IMR-90 (cell line): ENCODE results near the gene SLC16A1. TPM values are rescaled to one million over a fixed set of nuclear protein-coding genes. Genes with fewer than 3 reads are reported as not detected.
"Not testable (repeated sequence)": the region's sequence is repeated elsewhere in the genome, so short reads cannot be mapped to it uniquely, and the experiment has no call there.

Source experiments
- ATAC-seq: fragments of 200-7000 bp; cut with Tn5 transposase; 2 replicates; pipeline ENCODE4 v1.9.1; 2020; ENCODE audit warnings: low read depth, mild to moderate bottlenecking, moderate library complexity
- BruUV-seq: library from RNA; stranded (reverse); fragments of 400-500 nt; replicated peaks from 2 replicates; lab custom pipeline; 2021; lab: Mats Ljungman, UMichigan
- CTCF ChIA-PET: fragments of 300-600 bp; formaldehyde crosslinking; extraction: SDS; loops from one replicate; lab custom pipeline; 2021; ENCODE audit warnings: antibody characterized with exemption; lab: Yijun Ruan, JAX
- POLR2A ChIA-PET: fragments of 300-600 bp; sonication (Branson Sonifier 250); formaldehyde crosslinking; loops from one replicate; lab custom pipeline; 2022; ENCODE audit warnings: antibody characterized with exemption; ENCODE audit not compliant: unreplicated experiment; lab: Charles Lee
- DNase-seq: peaks from one replicate; pipeline ENCODE4 v3.0.0; 2013
- H2AFZ ChIP-seq: replicated peaks from 2 replicates; pipeline ENCODE3; 2013; ENCODE audit warnings: low read length, mild to moderate bottlenecking; ENCODE audit not compliant: poor library complexity
- H2AK5ac ChIP-seq: 2 replicates; pipeline ENCODE4 v1.6.1; 2013; ENCODE audit warnings: low read depth, low read length, inconsistent platforms
- H2AK9ac ChIP-seq: replicated peaks from 2 replicates; pipeline ENCODE3; 2013; ENCODE audit warnings: mild to moderate bottlenecking, low read depth, low read length, moderate library complexity; ENCODE audit not compliant: poor library complexity
- H2BK120ac ChIP-seq: 2 replicates; pipeline ENCODE4 v1.6.1; 2013; ENCODE audit warnings: low read depth, low read length, inconsistent platforms
- H2BK15ac ChIP-seq: 3 replicates; pipeline ENCODE4 v1.6.1; 2013; ENCODE audit warnings: low read depth, low read length, inconsistent platforms
- H2BK20ac ChIP-seq: 2 replicates; pipeline ENCODE4 v1.6.1; 2013; ENCODE audit warnings: low read depth, mild to moderate bottlenecking, inconsistent platforms, low read length, moderate library complexity
- H2BK5ac ChIP-seq: 2 replicates; pipeline ENCODE4 v1.6.1; 2013; ENCODE audit warnings: mild to moderate bottlenecking, low read depth, low read length, inconsistent platforms; ENCODE audit not compliant: poor library complexity, severe bottlenecking
- H3K14ac ChIP-seq: replicated peaks from 2 replicates; pipeline ENCODE4 v1.6.1; 2013; ENCODE audit warnings: low read depth, low read length, inconsistent platforms
- H3K18ac ChIP-seq: 2 replicates; pipeline ENCODE4 v1.6.1; 2013; ENCODE audit warnings: low read depth, low read length, control low read depth
- H3K23ac ChIP-seq: 2 replicates; pipeline ENCODE4 v1.6.1; 2013; ENCODE audit warnings: low read depth, low read length, inconsistent platforms
- H3K27ac ChIP-seq: 2 replicates; pipeline ENCODE4 v1.5.1; 2013; ENCODE audit warnings: mild to moderate bottlenecking, control low read depth, low read length; ENCODE audit not compliant: insufficient read depth
- H3K27me3 ChIP-seq: 2 replicates; pipeline ENCODE4 v1.6.1; 2013; ENCODE audit warnings: low read length; ENCODE audit not compliant: control insufficient read depth, insufficient read depth
- H3K36me3 ChIP-seq: 2 replicates; pipeline ENCODE4 v1.6.1; 2013; ENCODE audit warnings: low read length, mixed read lengths; ENCODE audit not compliant: control insufficient read depth, insufficient read depth
- H3K4ac ChIP-seq: 2 replicates; pipeline ENCODE4 v1.6.1; 2013; ENCODE audit warnings: low read depth, low read length, inconsistent platforms
- H3K4me1 ChIP-seq: 2 replicates; pipeline ENCODE4 v1.6.1; 2013; ENCODE audit warnings: low read length, mixed read lengths; ENCODE audit not compliant: control insufficient read depth, insufficient read depth
- H3K4me2 ChIP-seq: 2 replicates; pipeline ENCODE4 v1.6.1; 2013; ENCODE audit warnings: low read depth, mild to moderate bottlenecking, control low read depth, low read length, moderate library complexity
- H3K4me3 ChIP-seq: 2 replicates; pipeline ENCODE4 v1.5.1; 2013; ENCODE audit warnings: low read depth, mild to moderate bottlenecking, control low read depth, low read length, moderate library complexity; ENCODE audit not compliant: insufficient read depth
- H3K56ac ChIP-seq: 2 replicates; pipeline ENCODE4 v1.6.1; 2013; ENCODE audit warnings: low read length, inconsistent platforms; ENCODE audit not compliant: insufficient read depth; ENCODE audit errors: extremely low read depth
- H3K79me1 ChIP-seq, 2 experiments: 2 replicates each; pipeline ENCODE4 v1.6.1; 2013; ENCODE audit warnings: low read length in 2 of 2, inconsistent platforms in 1 of 2, low read depth in 1 of 2
- H3K9ac ChIP-seq: 2 replicates; pipeline ENCODE4 v1.6.1; 2013; ENCODE audit warnings: low read depth, low read length, control low read depth
- H3K9me1 ChIP-seq: 2 replicates; pipeline ENCODE4 v1.6.1; 2013; ENCODE audit warnings: low read length, inconsistent platforms; ENCODE audit not compliant: insufficient read depth
- H3K9me3 ChIP-seq: 2 replicates; pipeline ENCODE4 v1.6.1; 2013; ENCODE audit warnings: low read length; ENCODE audit not compliant: control insufficient read depth, insufficient read depth
- H4K20me1 ChIP-seq: 2 replicates; pipeline ENCODE4 v1.6.1; 2013; ENCODE audit warnings: low read length, inconsistent platforms; ENCODE audit not compliant: insufficient read depth
- H4K5ac ChIP-seq: 2 replicates; pipeline ENCODE4 v1.6.1; 2013; ENCODE audit warnings: mild to moderate bottlenecking, low read depth, low read length, control low read depth
- H4K8ac ChIP-seq, 2 experiments: 2 replicates each; pipeline ENCODE4 v1.6.1; 2013; ENCODE audit warnings: low read depth in 2 of 2, low read length in 2 of 2, control low read depth in 1 of 2, inconsistent platforms in 1 of 2
- H4K91ac ChIP-seq: 2 replicates; pipeline ENCODE4 v1.6.1; 2013; ENCODE audit warnings: low read depth, low read length, inconsistent platforms; ENCODE audit not compliant: insufficient read depth
- BHLHE40 ChIP-seq: fragments of 150-350 bp; IDR thresholded peaks from 2 replicates; pipeline ENCODE4 v1.6.1; 2016; ENCODE audit warnings: mild to moderate bottlenecking, low read depth, low read length
- CEBPB ChIP-seq: IDR thresholded peaks from 2 replicates; pipeline ENCODE4 v1.6.1; 2012; ENCODE audit warnings: low read depth, low read length, improper control_type of control experiment
- NFE2L2 ChIP-seq: fragments of 150-350 bp; IDR thresholded peaks from 2 replicates; pipeline ENCODE4 v1.6.1; 2016; ENCODE audit warnings: low read depth, mild to moderate bottlenecking, low read length
- WGBS, 2 experiments: methylation state at CpG; one replicate each; pipeline versions ENCODE4 v1.1.5 to v1.1.7; 2013; ENCODE audit warnings: missing lambda C conversion rate in 2 of 2; ENCODE audit not compliant: insufficient read length in 1 of 2; ENCODE audit errors: extremely low coverage in 2 of 2; 5-methylcytosine and 5-hydroxymethylcytosine counted together
- dilution Hi-C: fragments of 300-500 bp; cut with HindIII; formaldehyde crosslinking; loops from one replicate; pipeline ENCODE4 v1.14.3; 2018; ENCODE audit warnings: low sequenced_read_pairs; ENCODE audit not compliant: unreplicated experiment
- in situ Hi-C: fragments of 300-500 bp; cut with MboI; formaldehyde crosslinking; loops from 3 replicates; pipeline ENCODE4 v1.14.3; 2019; ENCODE audit warnings: low sequenced_read_pairs, inconsistent platforms, mixed read lengths
- intact Hi-C: fragments of 100-400 bp; cut with micrococcal nuclease; formaldehyde crosslinking; loops from 2 replicates; pipeline ENCODE4 v1.10.0; 2022
- polyA plus RNA-seq, 3 experiments: library from polyadenylated mRNA; depleted of rRNA; stranded (reverse); fragments of >200 nt; gene quantifications; 2 replicates each; pipeline ENCODE4 v1.2.3, GENCODE V29; 2012; ENCODE audit warnings: low replicate concordance in 1 of 3
- total RNA-seq: library from RNA; depleted of rRNA; stranded (reverse); fragments of >200 nt; gene quantifications from 2 replicates; pipeline ENCODE4 v1.2.3, GENCODE V29; 2012

SLC16A1 gene
- total and polyA plus RNA-seq, 2 of the 4 experiments (the other 2 are of a cell fraction): 32.9 to 156 TPM

DNA sequence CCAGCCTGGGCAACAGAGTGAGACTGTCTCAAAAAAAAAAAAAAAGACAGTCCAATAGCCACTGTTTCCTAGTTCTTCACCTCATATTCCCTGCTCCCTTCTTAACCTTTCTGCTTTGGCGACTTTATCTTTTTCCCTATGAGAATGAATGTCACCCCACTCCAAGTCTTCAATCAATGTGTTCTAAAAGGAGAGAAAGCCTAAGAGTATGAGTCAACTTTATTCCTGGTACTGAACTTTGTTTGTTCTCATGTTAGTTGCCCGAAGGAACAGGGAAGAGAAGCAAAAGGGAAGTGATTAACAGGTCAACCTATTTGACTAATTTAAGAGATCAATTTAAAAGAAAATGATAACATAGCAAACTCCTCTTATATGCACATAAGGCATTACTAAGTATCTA, 39.9 kb upstream of the SLC16A1 start:
- Histone ChIP-seq H3K9me3 (no peaks in the 10 kb centered on the region), H2AFZ (no peak overlapping the region), H3K27me3 (no peaks in the 10 kb centered on the region), H3K14ac (no peak overlapping the region), H3K56ac (no peak overlapping the region), H2AK5ac (no peak overlapping the region), H2BK120ac (no peak overlapping the region), H3K23ac (no peak overlapping the region), H3K79me1 (peaks cover 0 to 4% of the 10 kb centered on the region in 2 experiments; a peak in 1 of 4 replicates), H3K18ac (no peak overlapping the region), H3K9ac (no peak overlapping the region), H3K4me2 (no peak overlapping the region), H4K20me1 (peaks cover 4% of the 10 kb centered on the region; the same call in 1 of the 2 replicates), H2BK15ac (no peak overlapping the region), H4K91ac (no peak overlapping the region), H4K8ac (no peak overlapping the region), H4K5ac (no peak overlapping the region), H2BK20ac (no peak overlapping the region), H3K4ac (no peak overlapping the region), H3K36me3 (peaks cover 1% of the 10 kb centered on the region; the same call in 1 of the 2 replicates), H3K27ac (no peak overlapping the region), H3K4me1 (peaks cover 2% of the 10 kb centered on the region; the same call in 1 of the 2 replicates), H3K9me1 (peaks cover 5% of the 10 kb centered on the region; the same call in 1 of the 2 replicates), H2BK5ac (no peak overlapping the region), H3K4me3 (no peak overlapping the region), H2AK9ac (no peak overlapping the region)
- POLR2A ChIA-PET: no interaction called here
- dilution Hi-C loops (no loop called here), in situ Hi-C loops (loop anchor here (10.0 kb wide), 1 partner anchor 61 kb away; no protein-coding TSS in a partner anchor), intact Hi-C loops (no loop called here)
- no peak for DNase-seq
- WGBS, 2 experiments: no CpG with 5 or more reads among the region's 2 CpGs
- CTCF ChIA-PET: no interaction called here
- no peak for ATAC-seq
- BruUV-seq: no TSS peak
- TF ChIP-seq CEBPB: no peak
- TF ChIP-seq NFE2L2: no peak
- no peak for TF ChIP-seq BHLHE40

DNA sequence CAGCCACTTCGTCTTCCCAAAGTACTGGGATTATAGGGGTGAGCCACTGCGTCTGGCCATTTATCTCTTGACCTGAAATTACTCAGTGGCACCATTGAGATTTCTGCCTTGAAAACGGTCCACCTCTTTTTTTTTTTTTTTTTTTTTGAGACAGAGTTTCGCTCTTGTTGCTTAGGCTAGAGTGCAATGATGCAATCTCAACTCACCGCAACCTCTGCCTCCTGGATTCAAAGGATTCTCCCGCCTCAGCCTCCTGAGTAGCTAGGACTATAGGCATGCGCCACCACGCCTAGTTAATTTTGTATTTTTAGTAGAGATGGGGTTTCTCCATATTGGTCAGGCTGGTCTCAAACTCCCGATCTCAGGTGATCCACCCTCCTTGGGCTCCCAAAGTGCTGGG, 39.0 kb upstream of the SLC16A1 start:
- H4K8ac ChIP-seq, H4K20me1 ChIP-seq, dilution Hi-C loops, H3K9me3 ChIP-seq, intact Hi-C loops, H2AK5ac ChIP-seq, H3K4me3 ChIP-seq, H3K9me1 ChIP-seq, H3K14ac ChIP-seq, H2BK120ac ChIP-seq, H2AFZ ChIP-seq, H3K4ac ChIP-seq, H2BK15ac ChIP-seq, H3K18ac ChIP-seq, H4K91ac ChIP-seq, H3K23ac ChIP-seq, H3K9ac ChIP-seq, DNase-seq, BruUV-seq, ATAC-seq, H2BK20ac ChIP-seq, H3K79me1 ChIP-seq, H3K4me1 ChIP-seq, H3K27ac ChIP-seq, H2AK9ac ChIP-seq, H4K5ac ChIP-seq, H3K27me3 ChIP-seq, H3K4me2 ChIP-seq, POLR2A ChIA-PET, H2BK5ac ChIP-seq, H3K56ac ChIP-seq, H3K36me3 ChIP-seq: not testable (repeated sequence)
- no CpG with 5 or more reads among the region's 9 CpGs for WGBS, 2 experiments
- in situ Hi-C loops: loop anchor here (10.0 kb wide), 1 partner anchor 60 kb away; no protein-coding TSS in a partner anchor
- CTCF ChIA-PET: interaction anchor here (0.7 kb wide), 1 partner anchor 19 kb away, joined by 7 read pairs; no protein-coding TSS in a partner anchor
